GM12874 (cell line): ENCODE data around the gene ZFP64.
A peak's percentile ranks its signal among the peaks of the same experiment; 100 is the strongest.

Experiments used
- CTCF ChIP-seq: IDR thresholded peaks from 2 replicates; pipeline ENCODE4 v1.5.1; 2011; ENCODE audit warnings: low read depth, mild to moderate bottlenecking, control low read depth, low read length, moderate library complexity; ENCODE audit not compliant: insufficient read depth

The ZFP64 gene

GRCh38 chr20:52110456-52110855 is 81.1 kb downstream of the ZFP64 start:
- no peak for TF ChIP-seq CTCF

GRCh38 chr20:52105442-52106422 is 85.8 kb downstream of the ZFP64 start:
- TF ChIP-seq CTCF: 0 out of 2 replicates have a peak, but pooled peaks have one; percentile 4

- no peak for TF ChIP-seq CTCF
Observed at GRCh38 chr20:52104546-52105441, 86.8 kb downstream of the ZFP64 start.

- TF ChIP-seq CTCF: no peak
Observed at GRCh38 chr20:52103913-52104545, 87.5 kb downstream of the ZFP64 start.

GRCh38 chr20:52103335-52103912 is 88.2 kb downstream of the ZFP64 start:
- no peak for TF ChIP-seq CTCF

DNA sequence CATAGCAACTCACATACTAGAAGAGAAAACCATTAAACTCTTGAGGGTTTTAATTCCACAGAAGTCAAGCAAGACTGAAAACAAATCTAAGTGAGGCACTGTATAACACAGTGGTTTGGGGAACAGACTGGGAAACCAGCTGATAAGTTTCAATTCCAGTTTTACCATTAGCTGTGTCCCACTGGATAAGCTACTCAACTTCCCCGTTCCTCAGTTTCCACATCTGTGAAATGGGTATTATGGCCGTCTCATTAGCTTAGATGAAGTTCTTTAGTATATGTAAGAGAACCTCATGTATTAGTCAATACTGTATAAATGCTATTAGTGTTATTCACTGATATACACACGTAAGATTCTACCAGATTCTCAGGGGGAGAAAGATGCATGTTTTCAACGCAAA is 89.0 kb downstream of the ZFP64 start:
- TF ChIP-seq CTCF: no peak
